ENCODE data around the gene ARV1.

- TF ChIP-seq POLR2A (IDR thresholded peaks at IDR 0.05; ENCODE audit: extremely low read depth, insufficient read length) (no peak), CTCF (IDR thresholded peaks at IDR 0.05; ENCODE audit: low read depth, low read length) (no peak), MAX (IDR thresholded peaks at IDR 0.05; ENCODE audit: low read depth, low read length) (no peak), MYC (IDR thresholded peaks at IDR 0.05; ENCODE audit: low read depth, low read length) (no peak)
Observed at GRCh38 chr1:231016966-231017365, 38.1 kb downstream of the ARV1 start.
